Activated CD8-positive, alpha-beta memory T cell treated with anti-CD3 and anti-CD28 coated beads, Interleukin-2, amount 10 ng/mL, durations not matched to agents 7 days and 5 days (primary cell): Measurements from ENCODE around the gene CTDNEP1. TPM values are rescaled to one million over a fixed set of nuclear protein-coding genes. Genes with fewer than 3 reads are reported as not detected.

Experiments
- ATAC-seq: fragments of 150-1000 bp; cut with Tn5 transposase; one replicate; pipeline ENCODE4 v1.10.0; 2021; ENCODE audit warnings: moderate library complexity
- CTCF ChIA-PET: fragments of 350-600 bp; sonication (Branson Sonifier 250); formaldehyde crosslinking; loops from one replicate; lab custom pipeline; 2021; ENCODE audit warnings: antibody characterized with exemption; lab: Charles Lee
- DNase-seq: peaks from one replicate; pipeline ENCODE4 v3.0.0-alpha.2; 2020
- H3K27ac Mint-ChIP-seq: one replicate; pipeline ENCODE4 v1.8.0; 2021; ENCODE audit warnings: mild to moderate bottlenecking, mixed read lengths
- H3K27me3 Mint-ChIP-seq: one replicate; pipeline ENCODE4 v1.8.0; 2021; ENCODE audit warnings: mixed read lengths
- H3K36me3 Mint-ChIP-seq: one replicate; pipeline ENCODE4 v1.8.0; 2021; ENCODE audit warnings: mild to moderate bottlenecking, mixed read lengths
- H3K4me1 Mint-ChIP-seq: one replicate; pipeline ENCODE4 v1.8.0; 2021; ENCODE audit warnings: mixed read lengths
- H3K4me3 Mint-ChIP-seq: one replicate; pipeline ENCODE4 v1.8.0; 2021; ENCODE audit warnings: mild to moderate bottlenecking, moderate library complexity, mixed read lengths
- H3K9me3 Mint-ChIP-seq: one replicate; pipeline ENCODE4 v1.8.0; 2022; ENCODE audit warnings: low read depth, mixed read lengths
- total RNA-seq, 2 experiments: library from RNA; stranded (reverse); gene quantifications; one replicate each; pipeline ENCODE4 v1.2.3, GENCODE V29; 2021

Gene CTDNEP1
- total RNA-seq, 2 experiments from 2014 or later, result 162 to 192 TPM

DNA sequence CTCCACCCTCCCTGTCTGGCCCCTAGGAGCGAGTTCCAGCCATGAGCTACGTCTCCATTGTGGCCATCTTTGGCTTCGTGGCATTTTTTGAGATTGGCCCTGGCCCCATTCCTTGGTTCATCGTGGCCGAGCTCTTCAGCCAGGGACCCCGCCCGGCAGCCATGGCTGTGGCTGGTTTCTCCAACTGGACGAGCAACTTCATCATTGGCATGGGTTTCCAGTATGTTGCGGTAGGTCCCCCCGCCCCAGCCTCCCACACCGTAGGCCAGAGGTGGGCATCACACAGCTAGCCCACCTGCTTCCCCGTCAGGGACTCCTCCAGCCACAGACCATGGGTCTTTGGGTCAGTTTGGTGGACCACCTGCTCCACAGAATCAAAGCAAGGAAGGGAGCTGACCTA, 34.1 kb upstream of the CTDNEP1 start:
- no peak for DNase-seq
- Mint-ChIP-seq H3K9me3 (no peaks in the 10 kb centered on the region), H3K36me3 (no peaks in the 10 kb centered on the region), H3K27ac (no peak overlapping the region), H3K27me3 (peaks cover 45% of the 10 kb centered on the region), H3K4me1 (peaks cover 9% of the 10 kb centered on the region), H3K4me3 (no peak overlapping the region)
- CTCF ChIA-PET, result interaction anchor here (0.5 to 11.4 kb wide), 5 partner anchors 8 to 240 kb away, joined by 3 to 112 read pairs (median 5); no protein-coding TSS in a partner anchor
- ATAC-seq, result no peak

DNA sequence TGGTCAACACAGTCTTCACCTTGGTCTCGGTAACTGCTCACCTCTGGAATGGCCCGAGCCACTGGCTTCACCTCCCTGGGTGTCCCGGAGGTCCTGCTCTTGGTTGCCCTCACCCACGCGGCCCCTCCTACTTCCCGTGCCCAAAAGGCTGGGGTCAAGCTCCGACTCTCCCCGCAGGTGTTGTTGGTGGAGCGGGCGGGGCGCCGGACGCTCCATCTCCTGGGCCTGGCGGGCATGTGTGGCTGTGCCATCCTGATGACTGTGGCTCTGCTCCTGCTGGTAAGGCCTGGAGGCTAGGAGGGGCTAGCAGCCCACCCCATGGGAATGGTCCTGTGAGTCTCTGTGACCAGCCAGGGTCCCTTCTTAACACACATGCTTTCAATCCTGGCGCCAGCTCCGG, 33.4 kb upstream of the CTDNEP1 start:
- DNase-seq (no peak), ATAC-seq (no peak)
- Mint-ChIP-seq H3K36me3 (no peaks in the 10 kb centered on the region), H3K4me3 (no peak overlapping the region), H3K27me3 (peaks cover 44% of the 10 kb centered on the region), H3K27ac (no peak overlapping the region), H3K9me3 (no peaks in the 10 kb centered on the region), H3K4me1 (peaks cover 17% of the 10 kb centered on the region)
- CTCF ChIA-PET, result interaction anchor here (1.5 to 11.4 kb wide), 2 partner anchors 9 to 12 kb away, joined by 5 to 112 read pairs; no protein-coding TSS in a partner anchor

DNA sequence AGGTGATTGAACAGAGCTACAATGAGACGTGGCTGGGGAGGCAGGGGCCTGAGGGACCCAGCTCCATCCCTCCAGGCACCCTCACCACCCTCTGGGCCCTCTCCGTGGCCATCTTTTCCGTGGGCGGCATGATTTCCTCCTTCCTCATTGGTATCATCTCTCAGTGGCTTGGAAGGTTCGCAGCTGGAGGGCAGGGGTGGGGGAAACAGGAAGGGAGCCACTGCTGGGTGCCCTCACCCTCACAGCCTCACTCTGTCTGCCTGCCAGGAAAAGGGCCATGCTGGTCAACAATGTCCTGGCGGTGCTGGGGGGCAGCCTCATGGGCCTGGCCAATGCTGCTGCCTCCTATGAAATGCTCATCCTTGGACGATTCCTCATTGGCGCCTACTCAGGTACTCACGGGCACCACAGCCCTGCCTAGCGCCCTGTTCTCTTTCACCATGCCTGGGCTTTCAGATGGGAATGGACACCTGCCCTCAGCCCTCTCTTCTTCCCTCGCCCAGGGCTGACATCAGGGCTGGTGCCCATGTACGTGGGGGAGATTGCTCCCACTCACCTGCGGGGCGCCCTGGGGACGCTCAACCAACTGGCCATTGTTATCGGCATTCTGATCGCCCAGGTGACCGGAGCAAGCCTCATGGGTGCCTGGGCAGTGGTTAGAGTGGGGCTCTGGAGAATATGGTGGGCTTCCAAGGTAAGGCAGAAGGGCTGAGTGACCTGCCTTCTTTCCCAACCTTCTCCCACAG, 32.1 kb upstream of the CTDNEP1 start:
- no peaks in the 10 kb centered on the region for H3K36me3 Mint-ChIP-seq
- peaks cover 41% of the 10 kb centered on the region for H3K27me3 Mint-ChIP-seq
- no peak overlapping the region for H3K4me3 Mint-ChIP-seq
- ATAC-seq, result no peak
- CTCF ChIA-PET, result interaction anchor here (0.6 to 11.4 kb wide), 3 partner anchors 9 to 20 kb away, joined by 4 to 112 read pairs (median 27); no protein-coding TSS in a partner anchor
- H3K27ac Mint-ChIP-seq, result no peak overlapping the region
- DNase-seq, result no peak
- peaks cover 17% of the 10 kb centered on the region for H3K4me1 Mint-ChIP-seq
- H3K9me3 Mint-ChIP-seq, result no peaks in the 10 kb centered on the region

DNA sequence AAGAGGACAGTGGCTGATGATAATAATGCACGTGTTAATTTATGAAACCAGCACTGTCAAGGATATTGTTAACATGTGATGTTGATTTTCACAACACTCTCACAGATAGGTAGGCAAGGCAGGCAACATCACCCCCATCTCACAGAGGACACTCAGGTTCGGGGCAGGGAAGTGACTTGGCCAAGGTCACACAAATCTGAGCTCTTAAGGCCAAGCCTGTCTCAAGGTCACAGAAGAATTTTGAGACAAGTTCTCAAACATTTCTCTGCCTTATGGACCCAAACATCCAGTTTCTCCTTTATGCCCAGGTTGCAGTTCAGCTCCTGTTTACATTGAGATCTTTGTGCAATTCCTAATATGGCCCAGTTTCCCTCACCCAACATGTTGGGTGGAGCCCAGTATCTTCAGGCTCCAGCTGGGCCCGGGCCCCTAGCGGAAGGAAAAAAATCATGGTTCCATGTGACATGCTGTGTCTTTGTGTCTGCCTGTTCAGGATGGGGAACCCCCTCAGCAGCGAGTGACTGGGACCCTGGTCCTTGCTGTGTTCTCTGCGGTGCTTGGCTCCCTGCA, 31.3 kb upstream of the CTDNEP1 start:
- H3K4me3 Mint-ChIP-seq, result no peak overlapping the region

DNA sequence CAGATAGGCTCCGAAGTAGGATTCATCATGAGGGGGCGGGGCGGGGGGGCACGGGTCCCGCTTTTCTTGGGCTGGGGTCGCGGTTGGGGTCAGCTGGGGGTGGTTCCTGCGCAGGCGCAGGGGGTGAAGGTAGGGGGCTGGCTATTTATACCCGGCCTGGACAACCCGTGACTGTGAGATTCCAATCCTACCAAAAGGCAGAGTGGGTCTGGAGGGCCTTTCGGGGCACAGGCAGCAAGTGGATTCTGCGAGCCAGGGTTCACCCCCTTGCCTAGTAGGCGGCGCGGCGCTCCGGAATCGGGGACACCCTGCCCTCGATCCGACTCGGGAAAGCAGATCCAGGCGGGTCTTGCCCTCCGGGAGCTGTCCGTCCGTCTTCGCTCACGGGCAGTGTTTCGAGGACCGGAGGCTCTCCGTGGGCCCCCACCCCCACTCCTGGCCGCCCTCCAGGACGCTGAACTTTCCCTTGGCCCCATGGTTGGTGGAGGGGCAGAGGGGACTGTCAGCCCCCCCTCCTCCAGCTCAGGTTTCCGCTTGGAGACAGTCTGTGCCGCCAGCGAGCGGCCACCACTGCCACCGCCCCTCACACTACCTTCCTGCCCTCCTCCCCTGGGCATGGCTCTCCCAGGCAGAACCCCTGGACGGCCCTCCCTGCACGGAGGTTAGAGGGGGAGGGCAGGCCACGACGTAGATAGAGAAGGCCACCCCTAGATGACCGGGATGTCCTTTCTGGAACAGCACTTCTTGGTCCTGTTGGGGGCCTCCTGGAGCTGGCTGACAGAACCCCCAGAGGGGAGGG, 30.6 kb upstream of the CTDNEP1 start:
- peaks cover 32% of the 10 kb centered on the region for H3K27me3 Mint-ChIP-seq
- no peaks in the 10 kb centered on the region for H3K36me3 Mint-ChIP-seq
- H3K4me3 Mint-ChIP-seq, result peak overlapping the region; percentile 63
- no peaks in the 10 kb centered on the region for H3K9me3 Mint-ChIP-seq
- peaks cover 17% of the 10 kb centered on the region for H3K4me1 Mint-ChIP-seq
- CTCF ChIA-PET, result interaction anchor here (0.6 to 11.4 kb wide), 8 partner anchors 10 to 307 kb away, joined by 3 to 112 read pairs (median 5); partner anchors contain the start of gene GPS2
- ATAC-seq, result no peak
- H3K27ac Mint-ChIP-seq, result no peak overlapping the region
- no peak for DNase-seq

More for the DNA sequence above, 31.3 kb upstream of the CTDNEP1 start:
- Mint-ChIP-seq H3K4me1 (peaks cover 17% of the 10 kb centered on the region), H3K27ac (no peak overlapping the region), H3K27me3 (peaks cover 33% of the 10 kb centered on the region), H3K36me3 (no peaks in the 10 kb centered on the region), H3K9me3 (no peaks in the 10 kb centered on the region)
- ATAC-seq (no peak), DNase-seq (no peak)
- CTCF ChIA-PET, result interaction anchor here (0.6 to 11.4 kb wide), 7 partner anchors 10 to 306 kb away, joined by 3 to 112 read pairs (median 4); partner anchors contain the start of gene GPS2

DNA sequence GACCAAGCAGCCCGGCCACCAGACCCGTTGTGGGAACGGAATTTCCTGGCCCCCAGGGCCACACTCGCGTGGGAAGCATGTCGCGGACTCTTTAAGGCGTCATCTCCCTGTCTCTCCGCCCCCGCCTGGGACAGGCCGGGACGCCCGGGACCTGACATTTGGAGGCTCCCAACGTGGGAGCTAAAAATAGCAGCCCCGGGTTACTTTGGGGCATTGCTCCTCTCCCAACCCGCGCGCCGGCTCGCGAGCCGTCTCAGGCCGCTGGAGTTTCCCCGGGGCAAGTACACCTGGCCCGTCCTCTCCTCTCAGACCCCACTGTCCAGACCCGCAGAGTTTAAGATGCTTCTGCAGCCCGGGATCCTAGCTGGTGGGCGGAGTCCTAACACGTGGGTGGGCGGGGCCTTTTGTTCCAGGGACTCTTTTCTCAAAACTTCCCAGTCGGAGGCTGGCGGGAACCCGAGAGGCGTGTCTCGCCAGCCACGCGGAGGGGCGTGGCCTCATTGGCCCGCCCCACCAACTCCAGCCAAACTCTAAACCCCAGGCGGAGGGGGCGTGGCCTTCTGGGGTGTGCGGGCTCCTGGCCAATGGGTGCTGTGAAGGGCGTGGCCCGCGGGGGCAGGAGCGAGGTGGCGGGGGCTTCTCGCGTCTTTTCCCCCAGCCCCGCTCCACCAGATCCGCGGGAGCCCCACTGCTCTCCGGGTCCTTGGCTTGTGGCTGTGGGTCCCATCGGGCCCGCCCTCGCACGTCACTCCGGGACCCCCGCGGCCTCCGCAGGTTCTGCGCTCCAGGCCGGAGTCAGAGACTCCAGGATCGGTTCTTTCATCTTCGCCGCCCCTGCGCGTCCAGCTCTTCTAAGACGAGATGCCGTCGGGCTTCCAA, 29.8 kb upstream of the CTDNEP1 start, which contains the start of gene SLC2A4:
TSS of gene SLC2A4 (plus strand) at position 645 of the 879 bp plus-strand sequence. CDS start at position 862, 217 bp downstream.
- Mint-ChIP-seq H3K27me3 (peaks cover 26% of the 10 kb centered on the region), H3K4me3 (peak within 1 kb of the TSS; percentile 63), H3K36me3 (no peaks in the 10 kb centered on the region), H3K27ac (no peak within 1 kb of the TSS), H3K9me3 (no peaks in the 10 kb centered on the region), H3K4me1 (peaks cover 17% of the 10 kb centered on the region)
- CTCF ChIA-PET, result interaction anchor here (0.6 to 11.4 kb wide), 15 partner anchors 11 to 308 kb away, joined by 3 to 112 read pairs (median 4); partner anchors contain the start of genes ACADVL, ACAP1 and DLG4
- peak; percentile 91 for DNase-seq
- peak; percentile 85 for ATAC-seq

DNA sequence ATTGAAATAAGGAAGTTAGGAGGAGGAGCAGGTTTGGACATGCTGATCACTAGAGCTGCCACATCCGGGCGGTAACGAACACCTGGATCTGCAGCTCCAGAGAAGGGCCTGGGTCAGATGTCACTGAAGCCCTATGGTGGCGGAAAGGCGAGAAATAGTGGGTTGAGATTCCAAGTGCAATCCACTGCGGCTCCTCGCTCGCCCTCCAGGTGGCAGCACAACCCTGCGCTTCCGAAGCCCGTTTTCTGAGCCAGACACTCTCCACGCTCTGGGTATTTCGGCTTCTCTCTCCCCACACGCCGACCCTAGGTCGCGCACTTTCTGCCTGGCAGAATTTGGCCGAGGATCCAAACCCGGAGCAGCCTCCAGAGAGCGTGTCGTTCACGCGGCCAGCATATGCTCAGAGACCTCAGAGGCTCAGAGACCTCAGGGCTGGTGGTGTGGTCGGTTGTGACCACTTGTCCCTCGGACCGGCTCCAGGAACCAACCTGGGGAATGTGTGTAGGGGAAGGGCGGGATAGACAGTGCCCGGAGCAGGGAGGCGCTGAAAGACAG, 29.1 kb upstream of the CTDNEP1 start:
- DNase-seq (peak; percentile 89), ATAC-seq (peak; percentile 78)
- Mint-ChIP-seq H3K36me3 (no peaks in the 10 kb centered on the region), H3K27me3 (peaks cover 22% of the 10 kb centered on the region), H3K4me1 (peaks cover 17% of the 10 kb centered on the region), H3K9me3 (no peaks in the 10 kb centered on the region), H3K27ac (no peak overlapping the region), H3K4me3 (peak overlapping the region; percentile 63)
- CTCF ChIA-PET, result interaction anchor here (0.8 to 11.4 kb wide), 14 partner anchors 12 to 235 kb away, joined by 3 to 112 read pairs (median 4); partner anchors contain the start of genes ACADVL, ACAP1 and DLG4

DNA sequence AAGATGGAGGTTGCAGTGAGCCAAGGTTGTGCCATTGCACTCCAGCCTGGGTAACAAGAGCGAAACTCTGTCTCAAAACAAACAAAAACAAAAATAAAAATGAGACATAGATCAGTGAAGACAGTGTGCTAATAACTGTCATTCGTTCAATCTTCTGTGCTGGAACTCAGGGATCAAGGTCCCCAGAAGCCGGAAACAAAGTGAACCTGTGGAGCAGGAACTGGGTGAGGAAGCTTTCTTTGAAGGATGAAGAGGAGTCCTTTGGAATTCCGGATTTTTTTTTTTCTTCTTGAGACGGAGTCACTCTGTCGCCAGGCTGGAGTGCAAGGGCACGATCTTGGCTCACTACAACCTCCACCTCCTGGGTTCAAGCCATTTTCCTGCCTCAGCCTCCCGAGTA, 27.9 kb upstream of the CTDNEP1 start:
- H3K4me1 Mint-ChIP-seq, result peaks cover 17% of the 10 kb centered on the region
- H3K27me3 Mint-ChIP-seq, result peaks cover 22% of the 10 kb centered on the region
- no peak overlapping the region for H3K4me3 Mint-ChIP-seq
- ATAC-seq, result no peak
- H3K36me3 Mint-ChIP-seq, result no peaks in the 10 kb centered on the region
- no peaks in the 10 kb centered on the region for H3K9me3 Mint-ChIP-seq
- no peak for DNase-seq
- H3K27ac Mint-ChIP-seq, result no peak overlapping the region
- CTCF ChIA-PET, result interaction anchor here (0.7 to 11.4 kb wide), 5 partner anchors 13 to 240 kb away, joined by 3 to 112 read pairs (median 4); no protein-coding TSS in a partner anchor

DNA sequence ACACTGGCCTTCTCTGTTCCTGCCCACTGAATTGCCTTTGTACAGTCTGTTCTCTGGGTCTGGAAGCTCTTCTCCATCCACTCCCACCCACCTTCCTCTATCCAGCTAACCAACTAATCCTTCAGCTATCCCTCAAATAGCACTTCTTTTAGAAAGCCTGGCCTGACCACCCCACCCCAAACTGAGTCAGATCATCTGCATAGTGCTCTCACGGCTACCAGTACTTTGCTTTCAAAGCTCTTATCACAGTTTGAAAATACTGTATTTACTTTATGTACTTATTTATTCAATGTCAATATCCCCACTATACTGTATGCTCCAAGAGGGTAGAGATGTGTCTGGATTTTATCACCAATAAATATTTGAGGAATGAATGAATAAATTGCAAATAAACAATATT, 15.2 kb upstream of the CTDNEP1 start:
- no peak for DNase-seq
- Mint-ChIP-seq H3K9me3 (no peaks in the 10 kb centered on the region), H3K4me1 (peaks cover 20% of the 10 kb centered on the region), H3K27me3 (peaks cover 42% of the 10 kb centered on the region), H3K36me3 (no peaks in the 10 kb centered on the region), H3K27ac (no peak overlapping the region), H3K4me3 (no peak overlapping the region)
- ATAC-seq, result no peak
- CTCF ChIA-PET, result interaction anchor here (0.6 to 2.1 kb wide), 5 partner anchors 16 to 173 kb away, joined by 3 to 9 read pairs (median 4); no protein-coding TSS in a partner anchor

DNA sequence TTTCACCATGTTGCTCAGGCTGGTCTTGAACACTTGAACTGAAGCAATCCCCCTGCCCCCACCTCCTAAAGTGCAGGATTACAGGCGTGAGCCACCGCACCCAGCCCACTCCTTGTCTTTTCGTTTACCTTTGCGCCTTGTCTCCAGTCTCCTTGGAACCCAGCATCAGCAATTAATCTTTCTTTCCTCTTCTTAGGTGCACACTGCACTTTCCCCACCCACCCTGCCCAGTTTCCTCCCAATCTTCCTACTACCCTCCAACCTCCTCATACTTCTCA, 12.2 kb upstream of the CTDNEP1 start:
- Mint-ChIP-seq H3K4me1 (peaks cover 24% of the 10 kb centered on the region), H3K27ac (no peak overlapping the region), H3K4me3 (peak overlapping the region; percentile 15), H3K27me3 (peaks cover 38% of the 10 kb centered on the region), H3K36me3 (no peaks in the 10 kb centered on the region), H3K9me3 (no peaks in the 10 kb centered on the region)
- no peak for ATAC-seq
- CTCF ChIA-PET, result interaction anchor here (1.0 to 2.0 kb wide), 2 partner anchors 33 to 173 kb away, joined by 3 to 7 read pairs; no protein-coding TSS in a partner anchor
- no peak for DNase-seq

DNA sequence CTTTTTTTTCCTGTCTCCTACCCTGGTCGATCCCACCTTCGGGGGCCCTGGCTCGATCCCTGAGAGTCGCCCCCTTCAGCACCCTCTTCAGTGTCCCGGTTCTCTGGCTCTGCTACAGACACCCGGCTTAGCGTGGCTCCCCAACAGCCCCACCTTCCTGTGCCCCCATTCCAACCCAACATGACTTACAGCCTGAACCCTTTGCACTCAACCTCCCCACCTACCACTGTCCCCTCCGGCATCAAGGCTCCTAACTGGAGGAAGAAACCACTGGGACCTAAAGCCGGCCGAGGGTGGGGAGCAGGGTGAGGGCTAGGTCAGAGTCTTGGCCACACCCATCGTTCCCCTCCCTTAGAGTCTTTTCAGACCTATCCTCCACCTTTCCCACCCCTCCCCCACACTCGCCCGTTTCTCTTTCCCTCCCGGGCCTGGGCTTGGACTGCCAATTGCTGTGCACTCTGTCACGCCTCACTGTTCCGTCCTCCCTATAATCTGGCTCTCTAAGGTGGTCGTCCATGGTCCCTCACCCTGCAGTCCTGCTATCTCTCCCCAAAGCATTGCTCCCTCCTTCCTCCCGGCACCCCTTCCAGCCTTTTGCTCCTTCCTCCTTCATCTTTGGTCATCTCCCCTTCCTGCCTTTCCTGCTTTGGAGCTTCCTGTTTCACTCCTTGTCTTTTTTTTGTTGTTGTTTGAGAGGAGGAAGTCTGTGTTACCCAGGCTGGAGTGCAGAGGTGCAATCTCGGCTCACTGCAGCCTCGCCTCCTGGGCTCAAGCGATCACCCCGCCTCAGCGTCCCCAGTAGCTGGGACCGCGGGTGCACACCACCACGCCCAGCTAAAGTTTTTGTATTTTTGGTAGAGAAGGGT, 11.6 kb upstream of the CTDNEP1 start:
- Mint-ChIP-seq H3K4me3 (peak overlapping the region; percentile 63), H3K27ac (no peak overlapping the region), H3K9me3 (no peaks in the 10 kb centered on the region), H3K4me1 (peaks cover 24% of the 10 kb centered on the region), H3K27me3 (peaks cover 36% of the 10 kb centered on the region), H3K36me3 (no peaks in the 10 kb centered on the region)
- CTCF ChIA-PET, result interaction anchor here (1.0 to 2.0 kb wide), 3 partner anchors 33 to 174 kb away, joined by 3 to 7 read pairs (median 5); no protein-coding TSS in a partner anchor
- ATAC-seq (peak; percentile 8), DNase-seq (no peak)
